HAP-1 (cell line): ENCODE data around the gene FOXJ3.

ENCODE experiments used
- DNase-seq, 2 experiments: peaks; one replicate each; pipeline ENCODE4 v3.0.0-alpha.2; 2016 to 2020; ENCODE audit warnings: low spot score in 2 of 2
- H3K27me3 ChIP-seq: fragments of 250-450 bp; sonication (Bioruptor Pico); 2 replicates; pipeline ENCODE4 v1.5.1; 2020; ENCODE audit warnings: low read depth, mild to moderate bottlenecking, moderate library complexity
- H3K36me3 ChIP-seq: fragments of 250-450 bp; sonication (Bioruptor Pico); replicated peaks from 2 replicates; pipeline ENCODE4 v1.5.1; 2020; ENCODE audit warnings: mild to moderate bottlenecking
- H3K4me1 ChIP-seq: fragments of 250-450 bp; sonication (Bioruptor Pico); 2 replicates; pipeline ENCODE4 v1.5.1; 2020; ENCODE audit warnings: mild to moderate bottlenecking
- H3K4me3 ChIP-seq: fragments of 250-450 bp; sonication (Bioruptor Pico); 2 replicates; pipeline ENCODE4 v1.5.1; 2020; ENCODE audit warnings: mild to moderate bottlenecking, moderate library complexity
- H3K9me3 ChIP-seq: fragments of 250-450 bp; sonication (Bioruptor Pico); 2 replicates; pipeline ENCODE4 v1.5.1; 2020; ENCODE audit warnings: mild to moderate bottlenecking, moderate library complexity
- in situ Hi-C: fragments of 300-500 bp; cut with MboI; formaldehyde crosslinking; loops from 3 replicates; pipeline ENCODE4 v1.14.3; 2020; ENCODE audit warnings: low sequenced_read_pairs, inconsistent platforms, mixed read lengths

FOXJ3 gene

DNA sequence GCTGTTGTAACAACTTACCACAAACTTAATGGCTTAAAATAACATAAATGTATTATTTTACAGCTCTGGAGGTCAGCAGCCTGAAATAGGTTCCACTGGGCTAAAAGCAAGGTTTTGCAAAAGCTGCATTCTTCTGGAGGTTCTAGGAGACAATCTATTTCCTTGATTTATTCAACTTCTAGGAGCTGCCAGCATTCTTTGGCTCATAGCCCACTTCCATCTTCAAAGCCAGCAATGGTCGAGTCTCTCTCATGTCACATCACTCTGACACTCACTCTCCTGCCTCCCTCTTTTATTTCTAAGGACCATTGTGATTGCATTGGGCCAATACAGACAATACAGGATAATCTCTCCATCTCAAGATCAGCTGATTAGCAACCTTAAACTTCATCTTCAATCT is 15.1 kb upstream of the FOXJ3 start:
- in situ Hi-C loops = no loop called here
- H3K4me1 ChIP-seq = no peaks in the 10 kb centered on the region
- no peak overlapping the region for H3K4me3 ChIP-seq
- 0 out of 2 replicates have a peak, but pooled peaks cover 2% of the 10 kb centered on the region for H3K27me3 ChIP-seq
- no peaks in the 10 kb centered on the region for H3K36me3 ChIP-seq
- DNase-seq = no peak
- H3K9me3 ChIP-seq = no peaks in the 10 kb centered on the region

DNA sequence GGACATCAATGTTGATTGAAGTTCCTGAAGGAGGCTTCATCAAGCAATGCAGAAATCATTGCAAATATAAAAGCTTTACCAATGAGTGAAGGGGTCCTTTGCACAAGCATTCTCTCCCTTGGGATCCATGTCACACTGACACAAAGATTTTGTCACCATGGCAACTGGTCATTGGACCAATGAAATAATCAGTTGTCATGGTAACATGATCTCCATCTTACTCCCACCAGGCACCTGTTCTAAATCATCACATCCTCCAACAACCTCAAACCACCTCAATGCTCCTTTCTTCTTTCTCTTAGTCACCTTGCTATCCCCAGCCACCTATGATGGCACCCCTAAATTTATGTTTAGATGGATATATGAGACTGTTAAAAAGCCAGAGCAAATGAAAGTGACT is 13.5 kb upstream of the FOXJ3 start:
- in situ Hi-C loops = no loop called here
- no peaks in the 10 kb centered on the region for H3K4me1 ChIP-seq
- no peak for DNase-seq
- H3K4me3 ChIP-seq = no peak overlapping the region
- H3K36me3 ChIP-seq = no peaks in the 10 kb centered on the region
- no peaks in the 10 kb centered on the region for H3K9me3 ChIP-seq
- H3K27me3 ChIP-seq = 0 out of 2 replicates have a peak, but pooled peaks cover 2% of the 10 kb centered on the region

DNA sequence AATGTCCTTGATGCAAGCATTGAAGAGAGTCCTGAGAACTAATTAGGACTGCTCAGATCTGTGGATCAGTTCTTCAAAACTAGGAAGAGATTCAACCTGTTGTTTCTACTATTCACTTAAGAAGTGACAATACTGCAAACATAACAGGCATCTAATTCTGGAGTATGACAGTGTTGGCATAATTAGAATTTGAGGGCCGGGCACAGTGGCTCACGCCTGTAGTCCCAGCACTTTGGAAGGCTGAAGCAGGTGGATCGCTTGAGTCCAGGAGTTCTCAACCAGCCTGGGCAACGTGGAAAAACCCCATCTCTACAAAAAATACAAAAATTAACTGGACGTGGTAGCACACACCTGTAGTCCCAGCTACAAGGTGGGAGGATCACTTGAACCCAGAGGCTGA is 8.0 kb upstream of the FOXJ3 start:
- no peak for DNase-seq
- in situ Hi-C loops = no loop called here

DNA sequence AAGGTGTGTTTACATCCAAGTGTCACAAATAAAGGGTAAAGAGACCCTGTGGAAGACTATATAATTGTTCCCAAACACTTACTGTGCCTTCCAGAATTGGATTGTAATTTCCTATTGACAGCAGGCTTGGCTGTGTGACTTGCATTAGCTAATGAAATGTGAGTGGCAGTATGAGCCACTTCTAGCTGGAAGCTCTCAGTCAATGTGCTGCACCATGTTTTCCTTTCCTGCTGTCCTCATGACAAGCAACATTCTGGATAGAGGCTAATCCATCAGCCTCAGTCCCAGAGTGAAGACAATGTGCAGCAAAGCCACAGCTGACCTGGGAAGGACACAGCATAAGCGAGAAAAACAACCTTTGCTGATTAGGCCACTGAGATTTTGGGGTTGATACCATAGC is 5.9 kb upstream of the FOXJ3 start:
- peaks cover 15% of the 10 kb centered on the region for H3K4me1 ChIP-seq
- H3K36me3 ChIP-seq = no peaks in the 10 kb centered on the region
- no peak overlapping the region for H3K4me3 ChIP-seq
- no peak for DNase-seq
- H3K9me3 ChIP-seq = no peaks in the 10 kb centered on the region
- H3K27me3 ChIP-seq = no peaks in the 10 kb centered on the region
- in situ Hi-C loops = no loop called here

More for the DNA sequence above, 8.0 kb upstream of the FOXJ3 start:
- no peaks in the 10 kb centered on the region for H3K36me3 ChIP-seq
- H3K4me1 ChIP-seq = peaks cover 10% of the 10 kb centered on the region
- H3K4me3 ChIP-seq = no peak overlapping the region
- H3K27me3 ChIP-seq = no peaks in the 10 kb centered on the region
- no peaks in the 10 kb centered on the region for H3K9me3 ChIP-seq

DNA sequence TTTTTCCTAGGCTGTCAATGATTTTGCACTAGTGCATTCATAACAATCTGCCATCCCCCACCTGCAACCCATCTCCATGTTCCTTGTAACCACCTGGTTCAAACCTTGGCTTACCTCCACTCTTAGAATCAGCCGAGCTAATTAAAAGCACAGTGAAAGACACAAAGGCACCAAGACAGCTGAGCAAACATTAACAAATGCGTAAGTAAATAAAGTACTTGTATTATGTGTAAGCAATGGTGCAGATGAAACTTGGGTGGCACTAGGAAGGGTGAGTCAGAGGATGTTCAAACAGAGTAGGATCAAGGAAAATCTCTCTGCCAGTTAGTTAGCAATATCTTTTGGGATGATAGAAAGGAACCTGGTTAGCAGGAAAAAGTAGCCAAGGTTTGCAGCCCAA is 5.1 kb upstream of the FOXJ3 start:
- DNase-seq = no peak
- H3K4me3 ChIP-seq = no peak overlapping the region
- H3K27me3 ChIP-seq = no peaks in the 10 kb centered on the region
- H3K4me1 ChIP-seq = peaks cover 17% of the 10 kb centered on the region
- no peaks in the 10 kb centered on the region for H3K36me3 ChIP-seq
- in situ Hi-C loops = no loop called here
- no peaks in the 10 kb centered on the region for H3K9me3 ChIP-seq

DNA sequence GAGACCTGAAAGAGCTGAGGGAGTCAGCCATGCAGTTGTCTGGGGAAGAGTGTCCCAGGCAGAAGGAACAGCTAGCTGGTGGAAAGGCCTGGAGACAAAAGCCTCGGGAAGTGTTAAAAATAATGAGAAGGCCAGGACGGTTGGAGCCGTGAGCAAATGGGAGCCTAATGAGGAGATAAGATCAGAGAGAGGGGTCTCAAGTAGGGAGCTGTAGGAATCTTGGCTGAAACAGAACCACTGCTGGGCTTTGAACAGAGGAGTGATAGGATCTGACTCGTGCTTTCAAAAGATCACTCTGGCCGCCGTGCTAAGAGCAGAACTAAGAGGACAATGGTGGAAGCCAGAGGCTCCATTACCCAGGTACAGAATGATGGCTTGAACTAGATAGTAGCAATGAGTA is 1.9 kb upstream of the FOXJ3 start:
- Histone ChIP-seq H3K4me3 (no peak overlapping the region), H3K36me3 (no peaks in the 10 kb centered on the region), H3K4me1 (peaks cover 26% of the 10 kb centered on the region), H3K27me3 (no peaks in the 10 kb centered on the region), H3K9me3 (no peaks in the 10 kb centered on the region)
- in situ Hi-C loops = no loop called here
- DNase-seq = no peak

DNA sequence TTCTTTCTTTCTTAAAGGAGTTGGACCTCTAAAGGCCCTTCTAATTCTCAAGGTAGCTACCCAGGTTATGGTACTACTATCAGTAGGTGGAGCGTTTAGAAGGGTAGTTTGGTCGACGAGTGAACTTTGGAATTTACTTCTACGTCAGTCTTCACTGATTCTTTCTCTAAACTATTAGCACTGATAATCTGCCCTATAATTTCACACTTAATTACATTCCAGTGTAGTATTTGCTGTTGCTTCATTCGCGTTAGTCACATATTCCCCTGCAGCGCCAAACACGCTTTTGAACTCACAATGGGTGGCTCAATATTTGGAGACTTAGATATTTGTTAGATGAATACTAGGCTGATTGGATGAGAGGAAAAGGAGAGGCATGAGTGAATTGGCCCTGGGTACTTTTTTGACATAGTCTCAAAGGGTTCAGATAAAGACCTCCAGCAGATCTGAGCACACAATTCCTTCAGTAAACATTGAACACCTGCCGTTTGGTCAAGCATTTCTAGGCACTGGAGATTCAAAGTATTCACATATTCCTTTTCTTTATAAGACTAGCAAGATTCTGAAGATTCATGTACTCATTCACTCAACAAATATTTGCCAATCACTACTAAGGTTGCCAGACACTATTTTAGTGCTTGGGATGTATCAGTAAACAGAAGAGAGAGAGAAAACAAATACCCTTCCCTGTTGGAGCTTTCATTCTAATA is 929 bp upstream of the FOXJ3 start:
- no peak for DNase-seq
- H3K4me1 ChIP-seq = peaks cover 23% of the 10 kb centered on the region
- in situ Hi-C loops = no loop called here
- H3K36me3 ChIP-seq = peaks cover 2% of the 10 kb centered on the region; the same call in 1 of the 2 replicates
- no peaks in the 10 kb centered on the region for H3K27me3 ChIP-seq
- no peaks in the 10 kb centered on the region for H3K9me3 ChIP-seq
- H3K4me3 ChIP-seq = peak overlapping the region; percentile 89

DNA sequence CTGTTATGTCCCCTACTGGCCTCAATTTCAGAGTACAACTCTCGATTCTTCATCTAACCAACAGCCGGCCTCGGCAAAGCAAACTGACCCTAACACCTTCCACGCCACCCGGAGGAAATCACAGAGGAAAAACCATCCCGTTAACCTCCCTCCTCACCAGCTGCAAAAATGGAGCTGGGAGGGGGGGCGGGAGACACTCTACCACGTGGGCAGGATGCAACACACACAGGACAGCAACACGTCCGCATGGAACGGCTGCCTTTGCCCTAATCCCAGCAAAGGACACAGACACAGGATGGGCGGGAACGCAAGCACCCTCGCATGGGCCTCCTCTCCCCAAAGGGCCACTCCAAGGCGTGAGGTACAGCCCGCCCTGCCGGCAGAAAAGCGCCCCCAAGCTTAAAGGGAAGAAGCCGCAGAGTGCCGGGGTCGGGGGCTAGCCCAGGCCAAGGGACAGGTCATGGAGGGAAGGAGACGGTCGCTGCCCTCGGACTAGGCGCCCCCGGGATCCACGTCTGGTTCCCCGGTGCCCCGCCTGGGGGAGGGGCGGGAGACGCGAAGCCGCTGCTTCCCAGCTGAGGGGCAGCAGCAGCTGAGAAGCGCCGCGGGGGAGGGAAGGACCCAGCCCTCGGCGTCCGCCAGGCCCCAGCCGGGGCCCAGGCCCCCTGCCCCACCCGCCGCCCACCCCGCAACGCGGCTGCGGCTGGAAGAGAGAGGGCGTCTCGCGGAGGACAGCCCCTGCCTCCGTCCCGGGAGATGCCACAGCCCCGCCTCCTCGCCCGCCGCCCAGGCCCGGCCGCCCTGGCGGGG is 590 bp downstream of the FOXJ3 start:
- peaks cover 2% of the 10 kb centered on the region; the same call in 1 of the 2 replicates for H3K36me3 ChIP-seq
- DNase-seq = peak; percentile 60 to 77
- in situ Hi-C loops = no loop called here

DNA sequence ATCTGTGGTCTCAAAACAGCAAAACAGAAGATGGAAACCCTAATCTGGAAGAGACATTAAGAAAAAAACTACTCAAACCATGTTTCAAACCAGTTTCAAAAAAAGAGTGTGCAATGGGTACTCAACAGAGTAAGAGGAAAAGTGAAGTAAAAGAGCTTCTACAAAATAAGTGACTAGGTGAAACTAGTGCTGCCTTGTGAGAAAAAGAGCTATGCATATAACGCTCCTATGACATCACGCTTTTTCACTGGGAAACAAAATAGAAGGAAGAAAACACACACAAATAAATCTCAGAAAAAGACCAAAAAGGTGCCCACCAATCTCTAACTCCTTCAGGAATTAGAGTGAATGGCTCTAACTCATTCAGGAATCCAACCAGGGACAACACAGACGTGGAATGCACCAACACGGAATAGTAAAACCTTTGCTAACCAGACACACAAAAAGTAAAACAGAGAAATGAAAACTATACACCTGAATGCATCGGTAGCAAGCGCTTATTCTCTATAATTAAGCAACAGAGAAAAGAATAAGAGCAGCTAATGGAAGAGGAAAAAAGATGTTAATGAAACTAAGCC is 1.3 kb downstream of the FOXJ3 start:
- Histone ChIP-seq H3K4me3 (peak overlapping the region; percentile 89), H3K9me3 (no peaks in the 10 kb centered on the region), H3K27me3 (no peaks in the 10 kb centered on the region), H3K4me1 (peaks cover 15% of the 10 kb centered on the region), H3K36me3 (peaks cover 2% of the 10 kb centered on the region; the same call in 1 of the 2 replicates)
- in situ Hi-C loops = no loop called here
- DNase-seq = no peak

More for the DNA sequence above, 590 bp downstream of the FOXJ3 start:
- no peaks in the 10 kb centered on the region for H3K27me3 ChIP-seq
- peaks cover 15% of the 10 kb centered on the region for H3K4me1 ChIP-seq
- H3K9me3 ChIP-seq = no peaks in the 10 kb centered on the region
- H3K4me3 ChIP-seq = peak overlapping the region; percentile 89

DNA sequence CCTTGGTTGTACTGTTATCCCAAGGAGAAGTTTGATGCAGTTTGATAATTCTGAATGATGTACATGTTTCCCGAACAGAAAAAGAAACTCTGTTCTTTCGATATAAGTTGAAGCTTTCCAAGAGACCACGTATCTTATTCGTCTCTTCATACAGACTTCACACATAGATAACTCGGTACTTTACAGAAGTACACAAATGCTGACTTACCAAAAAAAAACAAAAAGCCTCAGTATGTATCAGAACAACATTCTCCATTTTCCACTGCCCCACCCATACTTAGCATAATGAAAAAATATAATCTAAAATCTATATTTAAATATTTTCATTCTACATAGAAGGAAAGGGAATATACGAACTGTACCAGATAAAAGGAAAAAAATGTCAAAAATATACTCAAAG is 2.2 kb downstream of the FOXJ3 start:
- Histone ChIP-seq H3K4me3 (peak overlapping the region; percentile 89; the same call in 1 of the 2 replicates), H3K27me3 (no peaks in the 10 kb centered on the region), H3K4me1 (peaks cover 15% of the 10 kb centered on the region), H3K36me3 (peaks cover 2% of the 10 kb centered on the region; the same call in 1 of the 2 replicates), H3K9me3 (no peaks in the 10 kb centered on the region)
- in situ Hi-C loops = no loop called here
- no peak for DNase-seq

DNA sequence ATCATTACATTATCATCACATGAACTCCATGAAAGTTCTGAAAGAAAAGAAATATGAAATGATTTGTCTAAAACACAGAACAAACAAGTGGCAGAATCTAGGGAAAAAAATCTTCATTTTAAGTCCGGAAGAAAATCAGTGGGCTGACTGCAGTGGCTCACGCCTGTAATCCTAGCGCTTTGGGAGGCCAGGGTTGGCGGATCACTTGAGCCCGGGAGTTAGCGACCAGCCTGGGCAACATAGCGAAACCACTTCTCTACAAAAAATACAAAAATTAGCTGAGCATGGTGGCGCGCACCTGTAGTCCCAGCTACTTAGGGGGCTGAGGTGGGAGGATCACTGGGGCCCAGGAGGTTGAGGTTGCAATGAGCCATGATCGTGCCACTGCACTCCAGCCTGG is 4.8 kb downstream of the FOXJ3 start:
- no peaks in the 10 kb centered on the region for H3K9me3 ChIP-seq

DNA sequence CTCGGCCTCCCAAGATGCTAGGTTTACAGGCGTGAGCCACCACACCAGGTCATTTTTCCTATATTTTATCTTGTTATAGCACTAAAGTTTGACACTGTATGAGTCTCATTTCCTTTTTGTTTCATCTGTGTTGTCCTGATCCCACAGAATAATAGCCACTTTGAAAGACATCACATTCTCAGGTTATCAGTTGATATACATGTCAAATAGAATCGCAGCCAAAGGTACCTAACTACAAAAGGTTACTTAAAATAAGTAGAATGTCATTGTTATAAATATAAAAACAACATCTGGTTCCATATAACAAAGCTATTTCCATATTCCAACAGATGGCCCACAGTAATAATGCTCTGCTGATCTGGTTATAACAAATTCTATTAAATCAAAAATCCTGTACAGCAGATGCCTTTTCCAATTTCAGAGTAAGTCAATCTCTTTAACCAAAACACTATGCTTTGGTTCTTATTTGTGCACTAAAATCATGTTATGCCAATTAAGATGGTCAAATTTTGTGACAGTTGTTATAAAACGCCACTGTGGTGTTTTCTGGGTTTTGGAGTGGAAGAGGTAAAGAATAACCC is 6.0 kb downstream of the FOXJ3 start:
- peaks cover 8% of the 10 kb centered on the region for H3K4me1 ChIP-seq
- no peak for DNase-seq
- in situ Hi-C loops = no loop called here
- H3K27me3 ChIP-seq = no peaks in the 10 kb centered on the region
- no peaks in the 10 kb centered on the region for H3K9me3 ChIP-seq
- no peak overlapping the region for H3K4me3 ChIP-seq
- peaks cover 2% of the 10 kb centered on the region; the same call in 1 of the 2 replicates for H3K36me3 ChIP-seq

More for the DNA sequence above, 4.8 kb downstream of the FOXJ3 start:
- H3K36me3 ChIP-seq = peaks cover 2% of the 10 kb centered on the region; the same call in 1 of the 2 replicates
- peaks cover 8% of the 10 kb centered on the region for H3K4me1 ChIP-seq
- in situ Hi-C loops = no loop called here
- no peak overlapping the region for H3K4me3 ChIP-seq
- DNase-seq = no peak
- no peaks in the 10 kb centered on the region for H3K27me3 ChIP-seq

DNA sequence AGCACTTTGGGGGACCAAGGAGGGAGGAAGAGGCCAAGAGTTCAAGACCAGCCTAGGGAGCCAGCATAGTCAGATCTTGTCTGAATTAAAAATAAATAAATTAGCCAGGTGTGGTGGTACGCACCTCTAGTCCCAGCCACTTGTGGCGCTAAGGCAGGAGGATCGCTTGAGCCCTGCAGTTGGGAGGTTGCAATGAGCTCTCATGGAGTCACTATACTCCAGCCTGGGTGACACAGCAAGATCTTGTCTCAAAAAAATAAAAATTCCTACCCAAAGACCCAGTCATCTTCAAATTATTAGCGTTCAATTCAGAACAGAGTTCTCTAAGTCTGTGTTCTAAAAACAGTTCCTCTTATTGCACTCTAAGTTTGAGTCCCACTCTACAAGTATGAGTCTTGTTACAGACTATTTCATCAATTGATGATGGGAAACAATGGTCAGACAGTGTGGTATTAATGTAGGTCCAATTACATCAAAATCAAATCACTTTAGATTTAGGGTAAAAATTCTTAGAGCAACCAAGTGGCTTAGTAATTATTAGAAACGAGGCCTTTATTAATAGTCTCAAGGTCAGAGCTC is 6.9 kb downstream of the FOXJ3 start:
- in situ Hi-C loops = no loop called here
- H3K9me3 ChIP-seq = no peaks in the 10 kb centered on the region
- H3K4me3 ChIP-seq = no peak overlapping the region
- peaks cover 5% of the 10 kb centered on the region; the same call in 1 of the 2 replicates for H3K36me3 ChIP-seq
- H3K27me3 ChIP-seq = no peaks in the 10 kb centered on the region
- peaks cover 8% of the 10 kb centered on the region for H3K4me1 ChIP-seq
- no peak for DNase-seq
